Spleen (tissue), 11 donors: ENCODE data around the gene PROB1. TPM values are rescaled to one million over a fixed set of nuclear protein-coding genes. Genes with fewer than 3 reads are reported as not detected.

Experiments
- DNase-seq: peaks from one replicate; pipeline ENCODE4 v3.0.0-alpha.2; 2020
- H3K27ac ChIP-seq, 8 donors: fragments of 200-600 bp; sonication (generic) in 7 of 8; 1 replicate in 4 of 8; 2 replicates in 4 of 8; pipeline versions ENCODE4 v1.5.0 to v1.8.0; 2016 to 2021; ENCODE audit warnings: inconsistent platforms in 4 of 8, mild to moderate bottlenecking in 4 of 8, moderate library complexity in 1 of 8
- H3K27me3 ChIP-seq, 7 donors: fragments of 200-600 bp; sonication (generic) in 6 of 7; replicated peaks in 1 of 7; 1 replicate in 4 of 7; 2 replicates in 3 of 7; pipeline versions ENCODE4 v1.5.0 to v1.8.0; 2016 to 2021; ENCODE audit warnings: inconsistent platforms in 3 of 7, mild to moderate bottlenecking in 1 of 7
- H3K36me3 ChIP-seq, 6 donors: fragments of 200-600 bp; sonication (generic) in 5 of 6; 1 replicate in 4 of 6; 2 replicates in 2 of 6; pipeline versions ENCODE4 v1.5.0 to v1.8.0; 2016 to 2021; ENCODE audit warnings: inconsistent platforms in 2 of 6
- H3K4me1 ChIP-seq, 6 donors: fragments of 200-600 bp; sonication (generic) in 5 of 6; 1 replicate in 3 of 6; 2 replicates in 3 of 6; pipeline versions ENCODE4 v1.5.0 to v1.8.0; 2016 to 2021; ENCODE audit warnings: inconsistent platforms in 3 of 6
- H3K4me3 ChIP-seq, 8 donors: fragments of 200-600 bp; sonication (generic) in 7 of 8; 1 replicate in 4 of 8; 2 replicates in 4 of 8; pipeline versions ENCODE4 v1.5.0 to v1.8.0; 2016 to 2021; ENCODE audit warnings: inconsistent platforms in 4 of 8, mild to moderate bottlenecking in 4 of 8, moderate library complexity in 2 of 8
- H3K9me3 ChIP-seq, 8 donors: fragments of 200-600 bp; sonication (generic) in 7 of 8; 1 replicate in 4 of 8; 2 replicates in 4 of 8; pipeline versions ENCODE4 v1.5.0 to v1.8.0; 2016 to 2021; ENCODE audit warnings: inconsistent platforms in 4 of 8
- CTCF ChIP-seq, 11 experiments: fragments of 200-600 bp in 7 of 11; fragments of 450-650 bp in 4 of 11; sonication (generic) in 4 of 11; IDR thresholded peaks in 8 of 11; conservative IDR thresholded peaks in 3 of 11; 1 replicate in 7 of 11; 2 replicates in 4 of 11; pipeline versions ENCODE4 v1.4.0 to v1.8.0; 2016 to 2021; ENCODE audit warnings: antibody characterized with exemption in 11 of 11, inconsistent platforms in 4 of 11, mild to moderate bottlenecking in 1 of 11
- POLR2A ChIP-seq, 3 donors: fragments of 450-650 bp; IDR thresholded peaks; one replicate each; pipeline ENCODE4 v1.5.1; 2017; ENCODE audit warnings: antibody characterized with exemption in 3 of 3, mild to moderate bottlenecking in 1 of 3
- POLR2AphosphoS5 ChIP-seq, 3 donors: sonication (generic); formaldehyde crosslinking; IDR thresholded peaks; one replicate each; pipeline ENCODE4 v1.5.1; 2017; ENCODE audit warnings: antibody characterized with exemption in 3 of 3
- WGBS, 5 donors: extraction: QIAGEN DNeasy Blood & Tissue Kit in 3 of 5; methylation state at CpG; one replicate each; pipeline versions ENCODE4 v1.1.5 to v1.1.7; 2013 to 2018; 5-methylcytosine and 5-hydroxymethylcytosine counted together
- intact Hi-C: fragments of 100-400 bp; cut with DNase I; formaldehyde crosslinking; loops from one replicate; pipeline ENCODE4 v1.15.0; 2023; ENCODE audit warnings: low total_unique reads
- polyA plus RNA-seq, 3 donors: library from polyadenylated mRNA; stranded (reverse); fragments of 200-250 nt; gene quantifications; one replicate each; pipeline ENCODE4 v1.2.1, GENCODE V29; 2013
- total RNA-seq, 7 donors: library from RNA; depleted of rRNA in 3 of 7; stranded (reverse); fragments of >200 nt in 3 of 7; fragmentation: NEBNext Ultra II Directional in 4 of 7; extraction: Animal tissue kit (Norgen Biotek cat#: 25700) in 4 of 7; gene quantifications; one replicate each; pipeline versions ENCODE4 v1.1.0 to v1.2.1, GENCODE V29; 2016 to 2021
- donor health status: healthy with polysubstance abuse.
- donor health status: DM: no; HTN: no; CAD: no; lungs with moderate emphysema.
- donor health status: DM: no; HTN: no; CAD: no.
- donor health status: Bipolar disorder and iron deficiency.
- donor health status: healthy.
- donor health status: DM: no; HTN: no; CAD: no.
- donor health status: DM: yes; HTN: yes; CAD: no.

The PROB1 gene
- total and polyA plus RNA-seq, 10 donors = 0.33 to 3.2 (median 1.6) TPM

- WGBS, 5 donors = 70 to 91% (median 83%) methylated on average over 13 to 15 of the region's 15 CpGs
- Histone ChIP-seq H3K36me3 (peaks cover 0 to 26% (median 0%) of the 10 kb centered on the region in 6 donors), H3K9me3 (no peaks in the 10 kb centered on the region), H3K27ac (no peak overlapping the region), H3K27me3 (no peaks in the 10 kb centered on the region), H3K4me3 (no peak overlapping the region), H3K4me1 (peaks cover 2 to 31% (median 15%) of the 10 kb centered on the region in 6 donors)
- intact Hi-C loops = loop anchor here (10.0 kb wide), 1 partner anchor 85 kb away; the partner anchor contains the start of gene MATR3
- TF ChIP-seq CTCF (IDR thresholded peaks at IDR 0.05 in 8 of 11, conservative IDR thresholded peaks at IDR 0.05 in 3 of 11) (no peak), POLR2A (IDR thresholded peaks at IDR 0.05) (no peak), POLR2AphosphoS5 (IDR thresholded peaks at IDR 0.05) (no peak)
- DNase-seq = peak; percentile 63
These were observed 15.1 kb downstream of the PROB1 start for GRCh38 chr5:139379626-139380449.

DNA sequence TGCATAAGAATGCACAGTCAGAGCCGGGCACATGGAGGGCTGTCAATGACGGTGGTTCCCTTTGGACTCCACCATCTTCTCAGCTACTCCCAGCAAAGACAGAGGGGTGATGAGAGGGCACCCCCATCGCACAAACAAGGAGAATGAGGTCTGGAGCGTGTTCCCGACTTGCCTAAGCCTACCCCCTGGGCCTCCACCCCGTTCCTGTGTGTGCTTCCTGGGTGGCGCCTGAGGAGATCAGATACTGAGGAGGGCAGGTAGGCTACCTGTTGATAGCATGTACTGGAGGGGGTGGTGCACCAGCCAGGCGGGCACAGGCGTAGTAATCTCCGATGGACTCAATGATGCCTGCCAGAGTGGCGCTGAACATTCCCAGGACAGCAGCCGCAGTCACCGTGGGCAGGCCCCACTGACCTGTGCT lies 16.0 kb downstream of the PROB1 start:
- 79 to 90% (median 83%) methylated on average over 11 to 13 of the region's 13 CpGs for WGBS, 5 donors
- peak; percentile 62 for DNase-seq
- H3K27ac ChIP-seq = no peak overlapping the region
- peaks cover 0 to 35% (median 0%) of the 10 kb centered on the region in 6 donors for H3K36me3 ChIP-seq
- intact Hi-C loops = no loop called here
- H3K4me3 ChIP-seq = no peak overlapping the region
- peaks cover 0 to 22% (median 6%) of the 10 kb centered on the region in 6 donors for H3K4me1 ChIP-seq
- H3K27me3 ChIP-seq = no peaks in the 10 kb centered on the region
- no peak for TF ChIP-seq POLR2A (IDR thresholded peaks at IDR 0.05)
- no peak for TF ChIP-seq CTCF (IDR thresholded peaks at IDR 0.05 in 8 of 11, conservative IDR thresholded peaks at IDR 0.05 in 3 of 11)
- TF ChIP-seq POLR2AphosphoS5 (IDR thresholded peaks at IDR 0.05) = peak in 1 of 3 donors; percentile 7
- H3K9me3 ChIP-seq = no peaks in the 10 kb centered on the region

GRCh38 chr5:139378101-139378825 lies 16.6 kb downstream of the PROB1 start:
- no peak overlapping the region for H3K27ac ChIP-seq
- DNase-seq = peak; percentile 72
- 72 to 86% (median 84%) methylated on average over 33 to 47 of the region's 47 CpGs for WGBS, 5 donors

DNA sequence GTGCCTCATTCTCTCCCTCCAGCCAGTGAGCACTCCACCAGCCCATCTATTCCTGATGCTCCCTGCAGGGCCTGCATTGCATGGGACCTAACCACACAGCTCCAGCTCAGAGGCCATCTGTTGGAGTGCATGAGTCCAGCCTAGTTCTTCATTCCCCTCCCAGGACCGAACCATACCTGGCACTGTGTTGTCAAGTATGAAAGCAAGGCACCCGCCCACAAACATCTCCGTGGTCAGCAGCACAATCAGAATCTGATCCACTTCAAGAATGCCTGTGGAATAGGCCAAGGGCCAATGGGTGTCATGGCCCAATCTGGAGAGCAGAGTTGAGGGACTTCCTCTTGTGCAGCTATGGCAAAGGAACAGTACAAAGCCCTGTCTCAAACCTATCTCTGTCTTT lies 17.7 kb downstream of the PROB1 start:
- peaks cover 0 to 51% (median 2%) of the 10 kb centered on the region in 6 donors for H3K36me3 ChIP-seq

More at GRCh38 chr5:139378101-139378825, 16.6 kb downstream of the PROB1 start:
- Histone ChIP-seq H3K4me1 (peaks cover 0 to 16% (median under 1%) of the 10 kb centered on the region in 6 donors), H3K36me3 (peaks cover 0 to 41% (median 0%) of the 10 kb centered on the region in 6 donors), H3K27me3 (no peaks in the 10 kb centered on the region), H3K9me3 (no peaks in the 10 kb centered on the region), H3K4me3 (no peak overlapping the region)
- intact Hi-C loops = no loop called here
- TF ChIP-seq POLR2A (IDR thresholded peaks at IDR 0.05) (no peak), POLR2AphosphoS5 (IDR thresholded peaks at IDR 0.05) (peak in 1 of 3 donors; percentile 56)

More for the DNA sequence above, 17.7 kb downstream of the PROB1 start:
- Histone ChIP-seq H3K27ac (no peak overlapping the region), H3K4me3 (no peak overlapping the region), H3K4me1 (peaks cover 0 to 6% (median 0%) of the 10 kb centered on the region in 6 donors), H3K9me3 (no peaks in the 10 kb centered on the region), H3K27me3 (no peaks in the 10 kb centered on the region)
- DNase-seq = peak; percentile 33
- 74 to 92% (median 89%) methylated on average over 3 of the region's 3 CpGs for WGBS, 5 donors
- intact Hi-C loops = no loop called here
- peak in 1 of 3 donors; percentile 3 for TF ChIP-seq POLR2AphosphoS5 (IDR thresholded peaks at IDR 0.05)
- no peak for TF ChIP-seq CTCF (IDR thresholded peaks at IDR 0.05 in 8 of 11, conservative IDR thresholded peaks at IDR 0.05 in 3 of 11)
- TF ChIP-seq POLR2A (IDR thresholded peaks at IDR 0.05) = no peak
